ENCODE results near the gene TSPAN9.

The TSPAN9 gene

DNA sequence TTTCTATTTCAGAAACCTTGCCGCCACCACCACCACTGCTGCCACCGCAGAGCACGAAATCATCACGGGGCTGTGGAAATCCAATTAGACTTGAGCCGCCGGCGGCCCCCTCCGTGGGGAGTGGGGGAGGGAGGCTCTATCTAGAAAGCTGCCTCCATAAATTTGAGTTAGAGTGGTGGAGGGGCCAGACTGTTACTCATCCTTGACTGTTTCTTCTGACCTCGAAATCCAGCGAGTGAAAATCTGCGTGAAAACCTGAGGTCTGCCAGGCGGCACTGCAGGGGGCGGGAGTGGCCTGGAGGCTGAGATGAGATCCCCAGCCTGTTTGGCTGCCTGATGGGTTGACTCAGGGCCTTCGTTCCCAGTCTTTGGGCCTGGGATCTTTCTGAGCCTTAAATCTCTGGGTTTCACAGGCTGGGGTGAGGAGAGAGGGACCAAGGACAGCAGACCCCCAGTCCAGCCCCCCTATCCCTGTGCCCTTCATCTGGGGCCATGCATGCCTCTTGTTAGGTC lies 29.9 kb downstream of the TSPAN9 start:
- H3K27ac Mint-ChIP-seq = no peak overlapping the region
- no peak for ATAC-seq (ENCODE audit: low read depth)
- no peaks in the 10 kb centered on the region for H3K4me1 Mint-ChIP-seq
- no peaks in the 10 kb centered on the region for H3K36me3 Mint-ChIP-seq
- H3K27me3 Mint-ChIP-seq = peaks cover 14% of the 10 kb centered on the region
- H3K4me3 Mint-ChIP-seq = no peak overlapping the region
- DNase-seq (ENCODE audit: low spot score in 2 of 2) = no peak
- H3K9me3 Mint-ChIP-seq = no peaks in the 10 kb centered on the region

DNA sequence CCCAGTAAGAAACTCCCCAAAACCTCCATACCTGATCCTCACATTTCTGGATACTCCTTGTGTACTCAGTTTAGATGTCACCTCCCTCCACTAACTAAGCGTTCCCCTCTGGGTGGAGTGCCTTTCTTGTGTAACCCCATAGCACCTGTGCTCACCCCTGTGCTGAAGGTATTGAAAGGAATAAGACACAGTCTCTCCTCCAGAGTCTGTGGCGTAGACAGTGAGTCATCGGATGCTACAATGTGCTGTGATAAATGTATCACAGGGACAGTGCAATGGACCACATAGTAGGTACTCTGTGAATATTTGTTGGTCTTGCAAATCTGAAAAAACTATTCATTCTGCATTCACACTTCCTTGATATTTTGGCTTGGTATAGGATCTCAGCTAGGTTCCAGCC lies 30.8 kb downstream of the TSPAN9 start:
- H3K4me3 Mint-ChIP-seq = no peak overlapping the region
- DNase-seq (ENCODE audit: low spot score in 2 of 2) (no peak), ATAC-seq (ENCODE audit: low read depth) (no peak)
- no peak overlapping the region for H3K27ac Mint-ChIP-seq
- H3K9me3 Mint-ChIP-seq = no peaks in the 10 kb centered on the region
- H3K36me3 Mint-ChIP-seq = no peaks in the 10 kb centered on the region
- H3K4me1 Mint-ChIP-seq = no peaks in the 10 kb centered on the region
- H3K27me3 Mint-ChIP-seq = peaks cover 16% of the 10 kb centered on the region

DNA sequence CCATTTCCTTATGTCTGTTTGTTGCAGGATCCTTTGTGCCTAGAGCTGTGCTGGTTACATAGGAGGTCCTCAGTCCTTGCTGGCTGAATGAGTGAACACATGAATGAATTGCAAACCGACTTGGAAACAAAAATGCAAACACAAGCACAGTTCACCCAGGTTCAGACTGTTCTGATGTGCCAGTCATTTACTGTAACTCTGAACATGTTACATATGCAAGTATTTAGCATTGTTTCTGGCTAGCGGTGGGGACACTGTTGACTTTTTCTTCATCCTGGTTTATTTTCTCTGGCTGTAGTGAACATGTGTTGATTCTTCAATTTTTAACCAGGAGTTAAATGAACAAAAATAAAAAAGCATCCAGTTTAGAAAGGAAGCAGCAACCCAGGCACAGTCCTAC lies 33.4 kb downstream of the TSPAN9 start:
- Mint-ChIP-seq H3K9me3 (no peaks in the 10 kb centered on the region), H3K27ac (no peak overlapping the region), H3K36me3 (no peaks in the 10 kb centered on the region), H3K4me3 (no peak overlapping the region), H3K4me1 (no peaks in the 10 kb centered on the region), H3K27me3 (peaks cover 22% of the 10 kb centered on the region)
- DNase-seq (ENCODE audit: low spot score in 2 of 2) (no peak), ATAC-seq (ENCODE audit: low read depth) (no peak)

DNA sequence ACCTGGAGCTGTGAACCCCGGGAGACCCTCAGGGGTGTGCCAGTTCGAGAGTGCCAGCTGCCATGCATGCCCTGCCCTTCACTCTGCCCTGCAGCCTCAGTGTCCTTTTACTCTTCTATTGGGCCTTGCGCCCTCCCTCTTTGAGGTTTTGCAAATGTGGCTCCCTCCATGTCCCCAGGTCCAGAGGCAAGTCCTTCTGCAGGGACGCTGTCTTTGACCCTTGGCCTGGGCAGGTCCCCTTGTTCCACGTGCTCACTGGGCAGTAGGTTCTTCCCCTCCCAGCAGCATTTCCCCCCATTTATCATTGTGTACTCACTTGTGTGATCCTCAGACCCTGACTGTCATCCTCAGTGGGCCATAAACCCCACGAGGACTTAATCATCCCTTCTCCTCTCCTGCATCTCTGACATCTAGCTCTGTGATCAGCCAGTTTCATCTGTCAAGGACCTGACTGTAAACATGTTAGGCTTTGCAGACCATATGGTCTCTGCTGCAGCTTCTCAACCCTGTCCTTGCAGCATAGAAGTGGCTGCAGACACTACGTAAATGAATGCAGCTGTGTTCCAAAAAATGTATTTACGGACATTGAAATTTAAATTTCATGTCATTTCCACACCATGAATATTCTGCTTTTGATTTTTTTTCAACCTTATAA lies 36.6 kb downstream of the TSPAN9 start:
- no peak for ATAC-seq (ENCODE audit: low read depth)
- Mint-ChIP-seq H3K4me3 (no peak overlapping the region), H3K27ac (no peak overlapping the region), H3K36me3 (no peaks in the 10 kb centered on the region), H3K27me3 (peaks cover 17% of the 10 kb centered on the region), H3K9me3 (no peaks in the 10 kb centered on the region), H3K4me1 (no peaks in the 10 kb centered on the region)
- DNase-seq (ENCODE audit: low spot score in 2 of 2) = no peak

GRCh38 chr12:3114671-3115070 lies 37.5 kb downstream of the TSPAN9 start:
- Mint-ChIP-seq H3K36me3 (no peaks in the 10 kb centered on the region), H3K27me3 (peaks cover 17% of the 10 kb centered on the region), H3K4me1 (no peaks in the 10 kb centered on the region), H3K9me3 (no peaks in the 10 kb centered on the region), H3K27ac (no peak overlapping the region), H3K4me3 (no peak overlapping the region)
- ATAC-seq (ENCODE audit: low read depth) (no peak), DNase-seq (ENCODE audit: low spot score in 2 of 2) (no peak)

DNA sequence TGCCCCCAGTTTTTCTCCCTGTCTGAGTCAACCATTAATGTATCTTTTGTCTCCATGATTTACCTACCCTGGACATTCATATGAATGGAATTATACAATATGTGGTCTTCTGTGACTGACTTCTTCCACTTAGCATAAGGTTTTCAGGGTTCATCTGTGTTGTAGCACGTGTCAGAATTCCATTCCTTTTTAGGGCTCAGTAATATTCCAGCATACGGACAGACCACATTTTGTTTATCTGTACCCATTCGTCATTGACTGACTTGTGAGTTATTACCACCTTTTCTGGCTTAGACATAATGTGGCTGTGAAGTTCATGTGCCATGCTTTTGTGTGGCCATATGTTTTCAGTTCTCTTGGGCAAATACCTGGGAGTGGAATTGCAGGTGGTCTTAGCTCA lies 37.9 kb downstream of the TSPAN9 start:
- DNase-seq (ENCODE audit: low spot score in 2 of 2) (no peak), ATAC-seq (ENCODE audit: low read depth) (no peak)
- Mint-ChIP-seq H3K27me3 (peaks cover 17% of the 10 kb centered on the region), H3K27ac (no peak overlapping the region), H3K4me1 (no peaks in the 10 kb centered on the region), H3K9me3 (no peaks in the 10 kb centered on the region), H3K4me3 (no peak overlapping the region), H3K36me3 (no peaks in the 10 kb centered on the region)

- Mint-ChIP-seq H3K9me3 (no peaks in the 10 kb centered on the region), H3K27me3 (peaks cover 18% of the 10 kb centered on the region), H3K36me3 (no peaks in the 10 kb centered on the region), H3K4me3 (no peak overlapping the region), H3K4me1 (no peaks in the 10 kb centered on the region), H3K27ac (no peak overlapping the region)
- DNase-seq (ENCODE audit: low spot score in 2 of 2) (no peak), ATAC-seq (ENCODE audit: low read depth) (no peak)
Observed at GRCh38 chr12:3116106-3116844, 39.1 kb downstream of the TSPAN9 start.

GRCh38 chr12:3117144-3117581 lies 40.0 kb downstream of the TSPAN9 start:
- Mint-ChIP-seq H3K27me3 (peaks cover 18% of the 10 kb centered on the region), H3K9me3 (no peaks in the 10 kb centered on the region), H3K4me3 (no peak overlapping the region), H3K36me3 (no peaks in the 10 kb centered on the region), H3K27ac (no peak overlapping the region), H3K4me1 (no peaks in the 10 kb centered on the region)
- DNase-seq (ENCODE audit: low spot score in 2 of 2) (no peak), ATAC-seq (ENCODE audit: low read depth) (no peak)

DNA sequence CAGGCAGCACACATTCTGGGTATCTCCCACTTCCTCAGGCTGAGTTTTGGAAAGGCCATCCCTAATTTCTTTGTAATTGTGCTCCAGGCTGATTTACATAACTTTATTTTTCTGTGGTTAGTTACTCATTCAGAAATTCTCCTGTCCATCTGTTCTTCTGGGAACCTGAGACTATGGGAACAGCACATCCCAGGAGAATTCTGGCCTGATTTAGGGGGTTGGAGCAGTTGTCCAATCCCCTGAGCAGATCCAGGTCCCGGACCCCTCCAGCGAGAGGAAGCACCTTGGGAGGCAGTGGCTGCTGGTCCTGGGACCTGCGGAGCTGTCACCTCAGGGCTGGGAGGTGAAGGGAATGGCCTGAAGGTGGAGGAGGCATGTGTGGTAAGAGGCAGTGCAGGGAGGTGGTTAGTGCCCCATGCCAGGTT lies 40.4 kb downstream of the TSPAN9 start:
- Mint-ChIP-seq H3K27ac (no peak overlapping the region), H3K4me1 (no peaks in the 10 kb centered on the region), H3K9me3 (no peaks in the 10 kb centered on the region), H3K36me3 (no peaks in the 10 kb centered on the region), H3K4me3 (no peak overlapping the region), H3K27me3 (peaks cover 18% of the 10 kb centered on the region)
- ATAC-seq (ENCODE audit: low read depth) (no peak), DNase-seq (ENCODE audit: low spot score in 2 of 2) (no peak)

GRCh38 chr12:3119192-3119755 lies 42.1 kb downstream of the TSPAN9 start:
- H3K36me3 Mint-ChIP-seq = no peaks in the 10 kb centered on the region
- H3K9me3 Mint-ChIP-seq = no peaks in the 10 kb centered on the region
- DNase-seq (ENCODE audit: low spot score in 2 of 2) = no peak
- no peaks in the 10 kb centered on the region for H3K4me1 Mint-ChIP-seq
- no peak overlapping the region for H3K27ac Mint-ChIP-seq
- H3K27me3 Mint-ChIP-seq = peaks cover 10% of the 10 kb centered on the region
- ATAC-seq (ENCODE audit: low read depth) = no peak
- no peak overlapping the region for H3K4me3 Mint-ChIP-seq

GRCh38 chr12:3119756-3120601 lies 42.8 kb downstream of the TSPAN9 start:
- no peak for DNase-seq (ENCODE audit: low spot score in 2 of 2)
- ATAC-seq (ENCODE audit: low read depth) = no peak

GRCh38 chr12:3120701-3121100 lies 43.5 kb downstream of the TSPAN9 start:
- ATAC-seq (ENCODE audit: low read depth) (no peak), DNase-seq (ENCODE audit: low spot score in 2 of 2) (no peak)
- H3K27ac Mint-ChIP-seq = no peak overlapping the region
- H3K9me3 Mint-ChIP-seq = no peaks in the 10 kb centered on the region
- peaks cover 4% of the 10 kb centered on the region for H3K27me3 Mint-ChIP-seq
- H3K36me3 Mint-ChIP-seq = no peaks in the 10 kb centered on the region
- no peaks in the 10 kb centered on the region for H3K4me1 Mint-ChIP-seq
- no peak overlapping the region for H3K4me3 Mint-ChIP-seq

More at GRCh38 chr12:3119756-3120601, 42.8 kb downstream of the TSPAN9 start:
- no peak overlapping the region for H3K4me3 Mint-ChIP-seq
- no peaks in the 10 kb centered on the region for H3K4me1 Mint-ChIP-seq
- peaks cover 7% of the 10 kb centered on the region for H3K27me3 Mint-ChIP-seq
- H3K36me3 Mint-ChIP-seq = no peaks in the 10 kb centered on the region
- no peak overlapping the region for H3K27ac Mint-ChIP-seq
- no peaks in the 10 kb centered on the region for H3K9me3 Mint-ChIP-seq

GRCh38 chr12:3122841-3123678 lies 45.9 kb downstream of the TSPAN9 start:
- no peak for DNase-seq (ENCODE audit: low spot score in 2 of 2)
- no peaks in the 10 kb centered on the region for H3K4me1 Mint-ChIP-seq
- peaks cover 5% of the 10 kb centered on the region for H3K27me3 Mint-ChIP-seq
- no peak overlapping the region for H3K4me3 Mint-ChIP-seq
- no peaks in the 10 kb centered on the region for H3K9me3 Mint-ChIP-seq
- ATAC-seq (ENCODE audit: low read depth) = no peak
- no peak overlapping the region for H3K27ac Mint-ChIP-seq
- no peaks in the 10 kb centered on the region for H3K36me3 Mint-ChIP-seq
